ENCODE measurements around the gene PRICKLE4.

DNA sequence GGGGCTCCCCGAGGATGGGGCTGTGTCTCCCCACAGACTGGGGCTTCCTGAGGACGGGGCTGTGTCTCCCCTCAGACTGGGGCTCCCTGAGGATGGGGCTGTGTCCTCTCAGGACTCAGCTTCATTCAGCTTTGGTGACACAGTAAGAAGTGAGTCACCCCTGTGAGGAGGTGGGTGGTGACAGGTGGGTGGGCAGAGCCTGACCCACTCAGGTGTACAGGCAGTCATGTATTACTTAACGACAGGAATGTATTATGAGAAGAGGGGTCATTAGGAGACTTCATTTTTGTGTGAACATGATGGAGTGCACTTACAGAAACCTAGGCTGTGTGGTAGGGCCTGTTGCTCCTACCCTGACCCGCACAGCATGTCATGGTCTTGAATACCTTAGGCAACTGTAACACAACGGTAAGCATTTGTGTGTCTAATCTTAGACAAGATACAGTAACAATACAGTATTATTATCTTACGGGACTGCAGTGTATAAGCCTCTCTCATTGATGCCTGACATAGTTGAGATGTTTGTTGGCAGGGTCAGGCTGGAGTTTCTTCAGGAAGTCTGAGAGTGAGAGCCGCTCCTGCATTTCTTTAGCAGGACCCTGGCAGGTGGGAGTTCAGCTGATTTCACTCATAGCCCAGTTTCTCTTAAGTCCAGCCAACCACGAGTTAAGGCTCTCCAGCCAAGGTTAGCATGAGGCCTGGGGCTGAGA is 22.5 kb upstream of the PRICKLE4 start:
- TF ChIP-seq CTCF (conservative IDR thresholded peaks at IDR 0.05; ENCODE audit: low read depth, low read length) (no peak), EZH2 (IDR thresholded peaks at IDR 0.05; ENCODE audit: borderline replicate concordance, low read depth, low read length, poor library complexity, severe bottlenecking) (no peak)
